RWPE1 (cell line): ENCODE data around the gene SUPT3H.
"Not testable (repeated sequence)": the region's sequence is repeated elsewhere in the genome, so short reads cannot be mapped to it uniquely, and the experiment has no call there.

ENCODE experiments used
- CTCF ChIA-PET: fragments of 350-600 bp; sonication (Branson Sonifier 250); formaldehyde crosslinking; extraction: SDS; loops from one replicate; lab custom pipeline; 2021; lab: Yijun Ruan, JAX
- POLR2A ChIA-PET: fragments of 400-600 bp; formaldehyde crosslinking; extraction: SDS; loops from one replicate; lab custom pipeline; 2020; ENCODE audit warnings: antibody characterized with exemption; ENCODE audit not compliant: low non-redundant PET; lab: Yijun Ruan, JAX
- DNase-seq: peaks from one replicate; pipeline ENCODE4 v3.0.0; 2012; ENCODE audit warnings: low spot score
- H3K27ac ChIP-seq: fragments of 450-650 bp; 2 replicates; pipeline ENCODE4 v1.5.1; 2017
- TF ChIP-seq, protein P1 (sequence below): fragments of 450-650 bp; conservative IDR thresholded peaks from 2 replicates; pipeline ENCODE4 v1.5.1; 2017; ENCODE audit warnings: low read depth, mild to moderate bottlenecking

Gene SUPT3H

DNA sequence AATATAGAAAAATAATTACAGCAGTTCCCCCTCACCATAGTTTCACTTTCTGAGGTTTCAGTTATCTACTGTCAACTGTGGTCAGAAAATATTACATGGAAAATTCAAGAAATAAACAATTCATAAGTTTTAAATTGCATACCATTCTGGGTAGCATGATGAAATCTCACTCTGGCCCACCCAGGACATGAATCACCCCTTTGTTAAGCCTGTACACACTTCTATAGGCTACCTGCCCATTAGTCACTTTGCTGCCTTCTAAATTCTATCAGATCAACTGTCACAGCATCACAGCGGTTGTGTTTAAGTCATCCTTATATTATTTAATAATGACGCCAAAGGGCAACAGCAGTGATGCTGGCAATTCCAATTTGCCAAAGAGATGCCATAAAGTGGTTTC lies 189.9 kb downstream of the SUPT3H start:
- DNase-seq = peak; percentile 60
- H3K27ac ChIP-seq = no peak overlapping the region
- ChIA-PET POLR2A (no interaction called here), CTCF (no interaction called here)
- TF ChIP-seq, protein P1, sequence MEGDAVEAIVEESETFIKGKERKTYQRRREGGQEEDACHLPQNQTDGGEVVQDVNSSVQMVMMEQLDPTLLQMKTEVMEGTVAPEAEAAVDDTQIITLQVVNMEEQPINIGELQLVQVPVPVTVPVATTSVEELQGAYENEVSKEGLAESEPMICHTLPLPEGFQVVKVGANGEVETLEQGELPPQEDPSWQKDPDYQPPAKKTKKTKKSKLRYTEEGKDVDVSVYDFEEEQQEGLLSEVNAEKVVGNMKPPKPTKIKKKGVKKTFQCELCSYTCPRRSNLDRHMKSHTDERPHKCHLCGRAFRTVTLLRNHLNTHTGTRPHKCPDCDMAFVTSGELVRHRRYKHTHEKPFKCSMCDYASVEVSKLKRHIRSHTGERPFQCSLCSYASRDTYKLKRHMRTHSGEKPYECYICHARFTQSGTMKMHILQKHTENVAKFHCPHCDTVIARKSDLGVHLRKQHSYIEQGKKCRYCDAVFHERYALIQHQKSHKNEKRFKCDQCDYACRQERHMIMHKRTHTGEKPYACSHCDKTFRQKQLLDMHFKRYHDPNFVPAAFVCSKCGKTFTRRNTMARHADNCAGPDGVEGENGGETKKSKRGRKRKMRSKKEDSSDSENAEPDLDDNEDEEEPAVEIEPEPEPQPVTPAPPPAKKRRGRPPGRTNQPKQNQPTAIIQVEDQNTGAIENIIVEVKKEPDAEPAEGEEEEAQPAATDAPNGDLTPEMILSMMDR = no peak

DNA sequence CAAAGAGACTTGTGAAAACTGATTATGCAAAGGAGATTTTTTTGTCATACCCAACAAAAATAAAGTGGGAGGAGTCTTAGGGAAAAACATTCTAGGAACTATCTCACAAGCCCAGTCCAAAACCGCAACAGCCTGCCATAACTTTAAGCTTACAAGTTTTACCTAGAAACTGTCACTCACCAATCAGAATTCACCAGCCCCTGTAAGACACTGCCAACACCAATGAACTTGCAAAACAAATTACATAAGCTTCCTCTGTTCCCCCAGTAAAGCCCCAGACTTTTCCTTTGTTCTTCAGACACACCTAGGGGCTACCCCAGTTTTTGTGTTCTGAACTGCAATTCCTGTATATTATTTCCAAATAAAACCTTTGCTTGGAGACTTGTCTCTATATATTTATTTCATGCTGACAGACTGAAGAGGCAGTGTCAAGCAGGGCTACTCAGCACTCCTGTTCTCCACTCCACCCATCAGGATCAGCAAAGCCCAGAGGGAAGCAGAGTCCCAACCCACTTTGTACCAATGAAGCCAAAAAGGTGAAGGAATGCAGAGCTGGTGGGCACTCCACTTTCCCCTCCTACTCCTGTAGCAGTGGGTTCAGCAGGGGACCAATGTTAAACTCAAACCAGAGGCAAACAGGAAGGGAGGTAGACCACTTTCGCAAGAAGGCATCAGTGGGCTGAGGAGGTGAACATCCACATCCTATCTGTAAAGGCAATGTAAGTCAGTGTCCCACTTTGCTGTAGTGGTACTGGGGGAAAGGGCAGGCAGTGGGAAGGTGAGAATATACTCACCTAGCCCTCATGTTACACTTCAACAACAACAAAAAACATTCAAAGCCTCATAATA lies 192.1 kb downstream of the SUPT3H start:
- no peak overlapping the region for H3K27ac ChIP-seq
- CTCF ChIA-PET = no interaction called here
- no peak for DNase-seq
- POLR2A ChIA-PET = no interaction called here
- TF ChIP-seq, protein P1 = no peak

DNA sequence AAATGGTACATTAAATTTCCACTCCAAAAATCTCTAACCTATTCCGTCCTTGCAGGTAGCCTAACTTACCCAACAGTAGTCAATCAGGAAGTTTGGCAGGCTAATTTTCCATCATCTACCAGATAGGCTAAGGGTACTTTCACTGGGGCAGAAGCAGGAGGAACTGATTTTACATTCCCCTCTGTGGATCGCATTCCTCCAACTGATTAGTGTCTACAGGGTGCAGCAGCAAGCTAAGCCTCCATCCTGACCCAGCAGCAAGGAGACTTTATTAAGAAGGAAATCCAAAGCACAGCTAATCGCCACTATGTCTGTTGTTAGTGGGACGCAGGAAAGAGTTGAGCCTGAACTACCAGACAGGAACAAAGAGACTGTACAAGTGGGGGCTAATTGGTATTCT lies 192.8 kb downstream of the SUPT3H start:
- ChIA-PET CTCF (no interaction called here), POLR2A (no interaction called here)
- TF ChIP-seq, protein P1 = no peak
- no peak overlapping the region for H3K27ac ChIP-seq
- no peak for DNase-seq

DNA sequence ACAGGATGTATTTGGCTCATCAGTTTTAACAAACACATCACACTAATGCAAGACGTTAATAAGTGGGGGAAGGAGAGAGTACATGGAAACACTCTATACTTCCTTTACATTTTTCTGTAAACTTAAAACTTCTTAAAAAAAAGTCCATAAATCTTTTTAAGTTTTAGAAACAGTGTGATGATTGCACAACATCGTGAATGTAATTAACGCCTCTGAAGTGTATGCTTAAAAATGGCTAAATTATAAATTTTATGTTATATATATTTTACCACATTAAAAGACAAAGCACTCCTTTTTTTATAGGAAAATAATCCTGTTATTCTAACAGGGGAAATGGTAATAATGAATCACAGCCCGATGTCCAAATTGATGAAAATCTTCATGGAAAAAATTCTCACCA lies 193.7 kb downstream of the SUPT3H start:
- H3K27ac ChIP-seq = no peak overlapping the region
- no peak for DNase-seq
- ChIA-PET CTCF (interaction anchor here (0.7 kb wide), 1 partner anchor 447 kb away, joined by 3 read pairs; no protein-coding TSS in a partner anchor), POLR2A (no interaction called here)
- TF ChIP-seq, protein P1 = no peak

DNA sequence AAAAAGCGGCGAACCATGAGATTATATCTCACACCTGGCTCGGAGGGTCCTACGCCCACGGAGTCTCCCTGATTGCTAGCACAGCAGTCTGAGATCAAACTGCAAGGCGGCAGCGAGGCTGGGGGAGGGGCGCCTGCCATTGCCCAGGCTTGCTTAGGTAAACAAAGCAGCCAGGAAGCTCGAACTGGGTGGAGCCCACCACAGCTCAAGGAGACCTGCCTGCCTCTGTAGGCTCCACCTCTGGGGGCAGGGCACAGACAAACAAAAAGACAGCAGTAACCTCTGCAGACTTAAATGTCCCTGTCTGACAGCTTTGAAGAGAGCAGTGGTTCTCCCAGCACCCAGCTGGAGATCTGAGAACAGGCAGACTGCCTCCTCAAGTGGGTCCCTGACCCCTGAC lies 201.4 kb downstream of the SUPT3H start:
- CTCF ChIA-PET, POLR2A ChIA-PET, H3K27ac ChIP-seq, DNase-seq: not testable (repeated sequence)

DNA sequence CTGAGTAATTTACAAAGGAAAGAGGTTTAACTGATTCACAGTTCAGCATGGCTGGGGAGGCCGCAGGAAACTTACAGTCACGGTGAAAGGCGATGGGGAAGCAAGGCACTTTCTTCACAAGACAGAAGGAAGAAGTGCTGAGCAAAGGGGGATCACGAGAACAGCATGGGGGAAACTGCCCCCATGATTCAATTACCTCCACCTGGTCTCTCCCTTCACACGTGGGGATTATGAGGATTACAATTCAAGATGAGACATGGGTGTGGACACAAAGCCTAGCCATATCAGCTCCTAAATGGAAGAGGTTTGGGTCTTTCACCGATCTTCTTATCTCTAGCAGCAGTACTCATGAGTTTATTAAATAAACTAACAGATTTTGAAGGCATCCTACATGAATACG lies 202.5 kb downstream of the SUPT3H start:
- POLR2A ChIA-PET = no interaction called here

More for the DNA sequence above, 202.5 kb downstream of the SUPT3H start:
- CTCF ChIA-PET = no interaction called here
- DNase-seq = no peak
- no peak overlapping the region for H3K27ac ChIP-seq
- TF ChIP-seq, protein P1 = no peak
